Tibial nerve (tissue), 4 donors: ENCODE measurements around the gene TRIOBP. TPM values are rescaled to one million over a fixed set of nuclear protein-coding genes. Genes with fewer than 3 reads are reported as not detected.

ENCODE experiments used
- DNase-seq, 2 donors: peaks; one replicate each; pipeline ENCODE4 v3.0.0-alpha.2; 2019; ENCODE audit warnings: low spot score in 2 of 2
- H3K27ac ChIP-seq, 4 donors: fragments of 200-600 bp; sonication (generic) in 3 of 4; one replicate each; pipeline ENCODE4 v1.5.1; 2017 to 2019; ENCODE audit warnings: mild to moderate bottlenecking in 1 of 4
- H3K27me3 ChIP-seq, 2 donors: fragments of 200-600 bp; sonication (generic) in 1 of 2; one replicate each; pipeline versions ENCODE4 v1.5.1 to v1.6.0; 2017 to 2019
- H3K36me3 ChIP-seq, 3 donors: fragments of 200-600 bp; sonication (generic); one replicate each; pipeline ENCODE4 v1.5.1; 2018 to 2019
- H3K4me1 ChIP-seq, 4 donors: fragments of 200-600 bp; sonication (generic) in 3 of 4; one replicate each; pipeline ENCODE4 v1.5.1; 2017 to 2019
- H3K4me3 ChIP-seq, 4 donors: fragments of 200-600 bp; sonication (generic) in 3 of 4; one replicate each; pipeline ENCODE4 v1.5.1; 2017 to 2019; ENCODE audit warnings: mild to moderate bottlenecking in 1 of 4, moderate library complexity in 1 of 4
- H3K9me3 ChIP-seq, 4 donors: fragments of 200-600 bp; sonication (generic) in 3 of 4; one replicate each; pipeline ENCODE4 v1.5.1; 2017 to 2019
- EP300 ChIP-seq, 2 donors: sonication (generic); formaldehyde crosslinking; IDR thresholded peaks; one replicate each; pipeline ENCODE4 v1.6.1; 2017; ENCODE audit warnings: antibody characterized with exemption in 2 of 2, mild to moderate bottlenecking in 1 of 2
- POLR2A ChIP-seq, 2 donors: fragments of 450-650 bp; IDR thresholded peaks; one replicate each; pipeline ENCODE4 v1.6.1; 2017; ENCODE audit warnings: antibody characterized with exemption in 2 of 2, mild to moderate bottlenecking in 2 of 2, moderate library complexity in 2 of 2
- WGBS, 2 donors: methylation state at CpG; one replicate each; pipeline ENCODE4 v1.1.5; 2018; 5-methylcytosine and 5-hydroxymethylcytosine counted together
- total RNA-seq, 4 donors: library from RNA; depleted of rRNA; stranded (reverse); fragments of >200 nt; gene quantifications; one replicate each; pipeline ENCODE4 v1.1.0, GENCODE V29; 2016
- TF ChIP-seq, protein P1 (sequence below), 5 experiments: fragments of 200-600 bp in 3 of 5; fragments of 450-650 bp in 2 of 5; sonication (generic) in 3 of 5; IDR thresholded peaks; one replicate each; pipeline ENCODE4 v1.5.1; 2016 to 2019; ENCODE audit warnings: antibody characterized with exemption in 5 of 5, mild to moderate bottlenecking in 3 of 5, moderate library complexity in 2 of 5

TRIOBP gene
- total RNA-seq, 4 donors from 2014 or later = 140 to 160 (median 151) TPM

DNA sequence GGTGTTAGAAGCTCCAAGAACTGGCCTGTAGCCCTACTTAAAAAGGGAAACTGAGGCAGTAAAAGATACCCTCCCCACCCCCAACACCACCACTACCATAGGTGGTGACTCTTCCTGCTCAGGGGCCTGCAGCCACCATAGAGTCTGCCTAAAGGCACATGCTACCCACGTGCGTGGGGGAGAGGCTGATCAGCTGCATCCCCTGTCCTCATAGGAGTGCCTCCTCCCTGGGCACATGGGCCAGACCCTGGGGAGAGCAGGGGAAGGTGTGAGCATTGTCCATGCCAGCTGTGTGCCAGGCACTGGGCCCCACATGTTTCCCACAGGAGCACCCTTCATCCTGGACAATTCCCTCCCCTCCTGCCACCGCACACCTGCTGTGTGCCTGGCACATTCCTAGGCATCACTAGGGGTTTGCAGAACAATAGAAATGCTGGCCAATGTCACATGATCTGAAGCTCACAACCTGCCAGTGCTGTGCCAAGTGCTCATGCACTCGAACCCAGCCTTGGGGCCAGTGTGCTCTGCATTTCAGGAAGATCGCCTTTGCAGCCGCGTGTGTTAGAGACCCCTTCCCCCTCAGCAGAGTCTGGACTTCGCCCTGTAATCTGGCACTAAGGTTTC lies 69.2 kb downstream of the TRIOBP start:
- H3K4me1 ChIP-seq = peaks cover 0 to 16% (median 4%) of the 10 kb centered on the region in 4 donors
- no peak overlapping the region for H3K27ac ChIP-seq
- no peaks in the 10 kb centered on the region for H3K9me3 ChIP-seq
- H3K27me3 ChIP-seq = no peaks in the 10 kb centered on the region
- TF ChIP-seq, protein P1, sequence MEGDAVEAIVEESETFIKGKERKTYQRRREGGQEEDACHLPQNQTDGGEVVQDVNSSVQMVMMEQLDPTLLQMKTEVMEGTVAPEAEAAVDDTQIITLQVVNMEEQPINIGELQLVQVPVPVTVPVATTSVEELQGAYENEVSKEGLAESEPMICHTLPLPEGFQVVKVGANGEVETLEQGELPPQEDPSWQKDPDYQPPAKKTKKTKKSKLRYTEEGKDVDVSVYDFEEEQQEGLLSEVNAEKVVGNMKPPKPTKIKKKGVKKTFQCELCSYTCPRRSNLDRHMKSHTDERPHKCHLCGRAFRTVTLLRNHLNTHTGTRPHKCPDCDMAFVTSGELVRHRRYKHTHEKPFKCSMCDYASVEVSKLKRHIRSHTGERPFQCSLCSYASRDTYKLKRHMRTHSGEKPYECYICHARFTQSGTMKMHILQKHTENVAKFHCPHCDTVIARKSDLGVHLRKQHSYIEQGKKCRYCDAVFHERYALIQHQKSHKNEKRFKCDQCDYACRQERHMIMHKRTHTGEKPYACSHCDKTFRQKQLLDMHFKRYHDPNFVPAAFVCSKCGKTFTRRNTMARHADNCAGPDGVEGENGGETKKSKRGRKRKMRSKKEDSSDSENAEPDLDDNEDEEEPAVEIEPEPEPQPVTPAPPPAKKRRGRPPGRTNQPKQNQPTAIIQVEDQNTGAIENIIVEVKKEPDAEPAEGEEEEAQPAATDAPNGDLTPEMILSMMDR (IDR thresholded peaks at IDR 0.05) = no peak
- TF ChIP-seq EP300 (IDR thresholded peaks at IDR 0.05) (no peak), POLR2A (IDR thresholded peaks at IDR 0.05) (no peak)
- H3K4me3 ChIP-seq = no peak overlapping the region
- peaks cover 0 to 100% (median 14%) of the 10 kb centered on the region in 3 donors for H3K36me3 ChIP-seq
- WGBS, 2 donors = 87 to 88% methylated on average over 8 of the region's 8 CpGs
- DNase-seq = no peak

DNA sequence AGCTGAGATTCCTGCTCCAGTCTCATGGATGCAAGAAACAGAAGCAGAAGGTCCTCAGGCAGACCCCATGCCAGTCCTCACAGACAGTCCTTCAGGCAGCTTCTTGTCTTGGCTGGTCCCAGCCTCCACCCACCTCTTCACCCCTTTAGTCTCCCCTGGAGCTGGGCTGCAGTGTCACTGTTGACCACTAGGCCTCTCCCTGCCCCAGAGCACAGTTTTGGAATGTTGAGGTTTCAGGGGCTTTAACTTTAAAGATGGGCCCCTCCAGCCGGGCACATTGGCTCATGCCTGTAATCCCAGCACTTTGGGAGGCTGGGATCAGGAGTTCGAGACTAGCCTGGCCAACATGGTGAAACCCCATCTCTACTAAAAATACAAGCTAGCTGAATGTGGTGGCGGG lies 71.4 kb downstream of the TRIOBP start:
- Histone ChIP-seq H3K27me3 (no peaks in the 10 kb centered on the region), H3K4me1 (peaks cover 0 to 16% (median 4%) of the 10 kb centered on the region in 4 donors), H3K27ac (no peak overlapping the region), H3K36me3 (peaks cover 0 to 100% (median 20%) of the 10 kb centered on the region in 3 donors), H3K9me3 (no peaks in the 10 kb centered on the region), H3K4me3 (no peak overlapping the region)
- no peak for TF ChIP-seq POLR2A (IDR thresholded peaks at IDR 0.05)
- TF ChIP-seq, protein P1 (IDR thresholded peaks at IDR 0.05) = peak in 1 of 5 experiments; percentile 7
- WGBS, 2 donors = 94 to 100% methylated on average over 3 of the region's 3 CpGs
- no peak for DNase-seq

DNA sequence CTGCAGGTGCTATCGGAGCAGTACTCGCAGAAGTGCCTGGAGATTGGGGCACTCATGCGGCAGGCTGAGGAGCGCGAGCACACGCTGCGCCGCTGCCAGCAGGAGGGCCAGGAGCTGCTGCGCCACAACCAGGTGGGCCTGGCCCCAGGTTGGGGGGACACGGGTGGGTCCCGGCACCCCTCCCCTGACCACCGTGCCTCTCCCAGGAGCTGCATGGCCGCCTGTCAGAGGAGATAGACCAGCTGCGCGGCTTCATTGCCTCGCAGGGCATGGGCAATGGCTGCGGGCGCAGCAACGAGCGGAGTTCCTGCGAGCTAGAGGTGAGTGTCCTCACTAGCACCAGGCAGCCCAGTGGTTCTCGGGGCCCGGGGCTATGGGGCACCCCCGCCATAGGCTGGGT lies 72.2 kb downstream of the TRIOBP start:
- 93 to 96% methylated on average over 2 to 18 of the region's 24 CpGs for WGBS, 2 donors
- peaks cover 0 to 12% (median 4%) of the 10 kb centered on the region in 4 donors for H3K4me1 ChIP-seq

DNA sequence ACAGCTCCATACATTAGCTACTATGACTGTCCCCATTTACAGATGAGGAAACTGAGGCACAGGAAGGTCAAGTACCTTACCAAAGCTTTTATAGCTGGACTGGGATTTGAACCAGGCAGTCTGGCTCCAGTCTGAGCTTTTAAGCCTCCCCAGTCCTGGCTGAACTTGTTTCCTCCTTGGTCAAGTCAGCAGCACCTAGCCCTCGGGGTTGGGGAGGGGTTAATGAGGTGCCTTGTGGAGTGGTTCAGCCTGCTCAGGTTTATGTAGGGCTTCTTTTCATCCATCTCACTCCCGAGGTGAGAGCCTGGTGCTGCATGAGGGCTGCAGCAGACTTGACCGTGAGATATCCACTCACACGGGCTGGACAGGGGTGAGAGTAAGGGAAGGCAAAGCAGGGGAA lies 74.2 kb downstream of the TRIOBP start:
- Histone ChIP-seq H3K27me3 (no peaks in the 10 kb centered on the region), H3K4me3 (no peak overlapping the region), H3K27ac (no peak overlapping the region), H3K36me3 (peaks cover 0 to 99% (median 17%) of the 10 kb centered on the region in 3 donors), H3K4me1 (no peaks in the 10 kb centered on the region), H3K9me3 (no peaks in the 10 kb centered on the region)
- DNase-seq = no peak
- 59 to 62% methylated on average over 4 of the region's 4 CpGs for WGBS, 2 donors
- no peak for TF ChIP-seq POLR2A (IDR thresholded peaks at IDR 0.05)
- no peak for TF ChIP-seq EP300 (IDR thresholded peaks at IDR 0.05)
- TF ChIP-seq, protein P1 (IDR thresholded peaks at IDR 0.05) = no peak

More for the DNA sequence above, 72.2 kb downstream of the TRIOBP start:
- TF ChIP-seq, protein P1 (IDR thresholded peaks at IDR 0.05) = no peak
- TF ChIP-seq POLR2A (IDR thresholded peaks at IDR 0.05) = no peak
- TF ChIP-seq EP300 (IDR thresholded peaks at IDR 0.05) = no peak
- Histone ChIP-seq H3K4me3 (no peak overlapping the region), H3K27ac (no peak overlapping the region), H3K9me3 (no peaks in the 10 kb centered on the region), H3K36me3 (peaks cover 0 to 100% (median 20%) of the 10 kb centered on the region in 3 donors), H3K27me3 (no peaks in the 10 kb centered on the region)
- DNase-seq = no peak

DNA sequence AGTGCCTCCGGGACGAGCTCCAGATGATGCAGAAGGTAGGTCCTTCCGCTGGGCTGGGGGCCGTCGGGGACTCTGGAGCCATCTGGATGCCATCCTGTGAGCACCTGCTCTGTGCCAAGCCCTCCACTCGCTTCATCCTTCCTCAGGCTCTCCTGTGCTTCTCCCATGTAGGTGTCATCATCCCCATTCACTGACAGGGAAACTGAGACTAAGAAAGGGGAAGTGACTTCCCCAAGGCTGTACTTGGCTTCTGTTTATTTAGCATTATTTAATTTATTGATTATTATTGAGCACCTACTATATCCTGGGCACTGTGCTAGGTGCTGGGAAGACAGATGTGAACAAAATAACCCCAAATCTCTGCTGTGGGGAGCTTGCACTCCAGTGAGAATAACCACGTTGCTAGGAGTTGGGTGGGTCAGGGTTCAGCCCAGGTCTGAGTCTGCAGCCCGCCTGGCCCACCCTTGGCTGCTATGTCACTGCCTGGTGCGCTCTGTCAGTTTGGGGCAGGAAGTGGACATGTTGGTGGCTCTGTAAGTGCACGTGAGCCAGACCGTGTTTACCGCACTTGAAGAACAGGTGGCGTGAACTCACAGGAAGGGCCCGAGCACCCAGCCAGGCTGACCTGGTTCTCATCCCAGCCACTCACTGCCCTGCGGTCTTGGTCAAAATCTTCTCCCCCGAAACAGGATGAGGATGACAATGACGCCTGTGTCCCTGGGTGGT lies 75.0 kb downstream of the TRIOBP start:
- Histone ChIP-seq H3K4me1 (peaks cover 0 to 6% (median 0%) of the 10 kb centered on the region in 4 donors), H3K9me3 (no peaks in the 10 kb centered on the region), H3K27ac (no peak overlapping the region), H3K36me3 (peaks cover 0 to 91% (median 14%) of the 10 kb centered on the region in 3 donors), H3K4me3 (no peak overlapping the region), H3K27me3 (no peaks in the 10 kb centered on the region)
- no peak for DNase-seq
- 85 to 90% methylated on average over 17 of the region's 17 CpGs for whole genome bisulfite sequencing, 2 donors
- TF ChIP-seq EP300 (IDR thresholded peaks at IDR 0.05) (no peak), POLR2A (IDR thresholded peaks at IDR 0.05) (no peak)
- TF ChIP-seq, protein P1 (IDR thresholded peaks at IDR 0.05) = no peak
